ENCODE data around the gene RPS8.
"Not testable (repeated sequence)": the region's sequence is repeated elsewhere in the genome, so short reads cannot be mapped to it uniquely, and the experiment has no call there.

DNA sequence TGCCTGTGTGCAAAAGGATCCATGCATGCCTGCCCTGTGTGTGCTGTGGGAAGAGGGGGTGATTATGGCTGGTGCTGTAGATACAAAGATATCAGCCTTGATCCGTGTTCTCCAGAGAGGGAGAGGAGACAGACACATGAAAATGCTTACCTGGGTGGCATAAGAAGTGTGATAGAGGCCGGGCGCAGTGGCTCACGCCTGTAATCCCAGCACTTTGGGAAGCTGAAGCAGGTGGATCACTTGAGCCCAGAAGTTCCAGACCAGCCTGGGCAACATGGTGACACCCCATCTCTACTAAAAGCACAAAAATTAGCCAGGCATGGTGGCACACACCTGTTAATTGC, 35.4 kb downstream of the RPS8 start:
- TF ChIP-seq, protein P1, sequence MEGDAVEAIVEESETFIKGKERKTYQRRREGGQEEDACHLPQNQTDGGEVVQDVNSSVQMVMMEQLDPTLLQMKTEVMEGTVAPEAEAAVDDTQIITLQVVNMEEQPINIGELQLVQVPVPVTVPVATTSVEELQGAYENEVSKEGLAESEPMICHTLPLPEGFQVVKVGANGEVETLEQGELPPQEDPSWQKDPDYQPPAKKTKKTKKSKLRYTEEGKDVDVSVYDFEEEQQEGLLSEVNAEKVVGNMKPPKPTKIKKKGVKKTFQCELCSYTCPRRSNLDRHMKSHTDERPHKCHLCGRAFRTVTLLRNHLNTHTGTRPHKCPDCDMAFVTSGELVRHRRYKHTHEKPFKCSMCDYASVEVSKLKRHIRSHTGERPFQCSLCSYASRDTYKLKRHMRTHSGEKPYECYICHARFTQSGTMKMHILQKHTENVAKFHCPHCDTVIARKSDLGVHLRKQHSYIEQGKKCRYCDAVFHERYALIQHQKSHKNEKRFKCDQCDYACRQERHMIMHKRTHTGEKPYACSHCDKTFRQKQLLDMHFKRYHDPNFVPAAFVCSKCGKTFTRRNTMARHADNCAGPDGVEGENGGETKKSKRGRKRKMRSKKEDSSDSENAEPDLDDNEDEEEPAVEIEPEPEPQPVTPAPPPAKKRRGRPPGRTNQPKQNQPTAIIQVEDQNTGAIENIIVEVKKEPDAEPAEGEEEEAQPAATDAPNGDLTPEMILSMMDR (IDR thresholded peaks at IDR 0.05; ENCODE audit: poor library complexity): not testable (repeated sequence)
- TF ChIP-seq EZH2 (IDR thresholded peaks at IDR 0.05; ENCODE audit: borderline replicate concordance): not testable (repeated sequence)
